Measurements from ENCODE around the gene NAB1.

The NAB1 gene

DNA sequence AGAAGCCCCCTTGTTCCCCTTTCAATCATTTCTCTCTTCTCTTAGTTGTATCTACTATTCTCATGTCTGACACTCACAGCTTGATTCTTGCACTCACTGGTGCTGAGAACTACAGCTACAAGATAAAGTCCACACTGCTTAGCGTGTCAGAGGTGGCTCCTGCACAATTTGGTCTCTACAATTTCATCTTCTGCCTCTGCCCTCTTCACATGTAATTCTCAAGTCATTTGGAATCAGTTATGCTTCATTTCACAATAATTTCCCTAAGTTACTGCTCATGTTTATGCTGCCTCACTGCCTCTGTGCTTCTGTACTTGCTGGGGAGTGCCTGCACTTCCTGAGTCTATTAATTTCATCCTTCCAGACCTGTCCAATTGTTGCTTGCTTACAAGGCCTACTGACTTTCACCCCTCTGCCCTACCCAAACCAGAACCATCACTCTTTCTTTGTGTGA, 11.6 kb upstream of the NAB1 start:
- peak; percentile 14 for DNase-seq (ENCODE audit: low spot score)

DNA sequence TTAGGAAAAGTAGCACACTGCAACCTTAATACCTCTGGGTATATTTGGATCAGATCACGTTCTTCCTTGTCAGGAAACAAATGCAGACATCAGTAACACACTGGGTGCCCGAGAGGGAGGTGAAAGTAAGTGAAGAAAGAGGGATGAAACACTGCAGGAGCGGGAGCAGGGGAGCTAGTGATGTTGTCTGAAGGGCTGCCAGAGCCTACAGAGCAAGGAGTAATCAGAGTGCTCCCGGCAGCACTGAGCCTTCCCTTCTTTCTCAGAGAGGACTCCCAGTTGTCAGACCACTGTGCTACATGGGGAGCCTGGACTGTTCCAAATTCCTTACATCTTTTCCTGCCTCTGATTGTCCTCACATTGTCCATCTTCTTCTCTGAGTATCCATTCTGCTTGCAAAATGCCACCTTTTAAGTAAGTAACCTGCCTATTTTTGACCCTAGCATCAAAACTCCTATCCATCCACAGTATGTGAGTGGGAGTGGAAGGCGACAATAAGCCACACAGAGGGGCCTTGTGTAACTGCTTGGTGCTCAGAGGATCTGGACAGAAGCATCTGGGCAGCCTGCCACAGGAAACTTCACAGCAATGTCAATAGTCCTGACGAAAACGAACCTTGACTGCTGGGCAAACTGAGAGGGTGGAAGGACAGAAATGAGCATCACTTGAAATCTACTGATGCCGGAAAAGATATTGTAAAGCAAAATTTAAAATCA, 10.8 kb upstream of the NAB1 start:
- DNase-seq (ENCODE audit: low spot score): no peak

DNA sequence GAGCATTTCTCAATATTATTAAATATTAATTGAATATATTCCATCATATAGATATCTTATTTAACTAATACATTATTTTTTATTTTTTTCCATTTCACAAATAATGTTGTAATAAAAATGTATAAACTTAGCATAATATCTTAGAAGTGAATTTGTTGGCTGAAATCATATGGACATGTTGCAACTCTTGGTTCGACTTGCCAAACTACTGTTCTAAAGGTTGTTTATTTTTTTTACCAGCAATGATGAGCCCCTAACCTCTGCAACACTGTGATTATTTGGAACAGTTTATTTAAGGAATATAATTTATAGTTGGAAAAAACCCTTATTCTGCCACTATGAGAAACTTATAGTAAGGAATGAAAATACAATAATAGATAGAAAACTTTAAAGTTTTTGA, 8.8 kb upstream of the NAB1 start:
- DNase-seq (ENCODE audit: low spot score): no peak

DNA sequence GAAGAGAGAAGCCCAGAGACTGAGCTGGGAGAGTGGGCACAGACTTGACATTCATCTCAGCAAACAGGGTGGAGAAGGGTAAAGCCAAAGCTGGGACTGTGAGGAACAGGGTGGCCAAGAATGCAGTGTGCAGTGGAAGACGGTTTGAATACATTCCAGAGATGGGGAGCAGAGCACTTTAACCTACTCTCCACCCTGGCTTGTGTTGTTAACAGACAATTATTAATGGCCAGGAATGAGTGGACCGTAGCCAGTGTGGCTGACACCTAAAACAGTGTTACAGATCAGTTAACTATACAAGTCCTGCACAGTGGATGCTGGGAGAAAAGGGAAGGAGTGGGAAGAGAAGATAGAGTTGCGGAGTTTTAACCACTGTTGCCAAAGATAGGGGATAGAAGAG, 7.4 kb upstream of the NAB1 start:
- no peak for DNase-seq (ENCODE audit: low spot score)

DNA sequence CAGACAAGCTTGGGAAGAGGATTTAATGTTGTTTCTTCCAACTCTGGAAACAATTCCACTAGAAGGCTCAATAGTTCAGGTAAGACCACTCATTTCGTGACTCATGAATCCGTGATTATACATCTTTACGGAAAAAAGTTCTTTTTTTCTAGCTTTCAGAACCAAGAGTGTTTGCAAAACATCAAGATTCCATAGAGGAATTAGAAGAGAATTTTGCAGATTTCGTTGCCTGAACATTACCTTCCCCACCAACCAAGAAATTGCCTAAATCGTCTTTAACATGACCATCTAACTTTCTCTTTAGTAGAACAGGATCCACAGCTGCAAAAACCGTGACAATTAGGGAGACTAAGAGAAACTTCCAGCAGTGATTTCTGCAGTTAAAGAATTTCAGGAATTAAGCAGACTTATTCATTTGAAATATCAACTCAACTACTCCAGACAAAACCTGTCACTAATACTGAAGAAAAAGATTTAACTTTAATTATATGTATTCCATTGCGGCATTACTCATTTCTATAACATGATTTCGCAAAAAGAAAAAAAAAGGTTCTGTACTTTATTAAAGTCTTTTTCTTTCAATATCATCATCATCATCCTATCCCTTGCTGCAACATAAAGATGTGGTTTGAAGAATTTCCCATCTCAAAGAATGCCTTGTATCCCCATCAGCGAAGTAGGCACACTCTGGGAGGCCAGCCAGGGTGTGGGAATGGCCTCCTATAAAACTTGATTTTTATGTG, 1.9 kb upstream of the NAB1 start:
- no peak for DNase-seq (ENCODE audit: low spot score)

DNA sequence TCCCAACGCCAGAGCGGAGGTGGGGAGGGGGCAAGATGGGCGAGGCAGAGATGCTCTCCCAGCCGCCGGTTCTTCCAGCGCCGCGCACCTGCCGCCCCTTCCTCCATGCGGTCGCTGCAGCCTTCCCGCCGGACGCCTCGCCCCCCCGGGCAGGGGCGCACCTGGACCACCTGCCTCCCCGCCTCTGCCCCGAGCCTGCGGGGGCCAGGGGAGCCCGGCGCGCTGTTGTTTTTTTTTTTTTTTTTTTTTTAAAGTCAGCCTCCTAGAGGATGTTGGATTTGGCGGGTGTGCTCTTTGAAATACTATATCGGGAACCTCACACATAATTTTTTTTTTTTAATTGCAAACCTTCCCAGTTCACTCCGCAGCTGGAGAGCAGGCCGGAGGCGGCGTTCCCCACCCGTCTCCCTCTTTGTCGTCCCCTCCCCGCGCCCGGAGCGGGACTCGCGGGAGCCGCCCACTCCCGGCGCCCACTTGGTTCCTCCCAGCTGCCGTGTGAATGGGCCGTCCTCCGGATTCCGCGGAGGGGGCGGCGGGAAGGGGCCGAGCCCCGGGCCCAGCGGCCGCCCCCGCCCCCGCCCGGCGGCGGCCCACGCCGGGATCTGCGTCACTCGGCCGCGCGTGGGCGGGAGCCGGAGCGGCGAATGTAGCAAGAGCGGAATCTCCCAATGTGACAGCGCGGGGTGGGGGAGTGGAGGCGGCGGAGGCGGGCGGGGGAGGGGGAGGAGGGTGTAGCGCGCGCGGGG, 421 bp upstream of the NAB1 start:
- peak; percentile 73 for DNase-seq (ENCODE audit: low spot score)

DNA sequence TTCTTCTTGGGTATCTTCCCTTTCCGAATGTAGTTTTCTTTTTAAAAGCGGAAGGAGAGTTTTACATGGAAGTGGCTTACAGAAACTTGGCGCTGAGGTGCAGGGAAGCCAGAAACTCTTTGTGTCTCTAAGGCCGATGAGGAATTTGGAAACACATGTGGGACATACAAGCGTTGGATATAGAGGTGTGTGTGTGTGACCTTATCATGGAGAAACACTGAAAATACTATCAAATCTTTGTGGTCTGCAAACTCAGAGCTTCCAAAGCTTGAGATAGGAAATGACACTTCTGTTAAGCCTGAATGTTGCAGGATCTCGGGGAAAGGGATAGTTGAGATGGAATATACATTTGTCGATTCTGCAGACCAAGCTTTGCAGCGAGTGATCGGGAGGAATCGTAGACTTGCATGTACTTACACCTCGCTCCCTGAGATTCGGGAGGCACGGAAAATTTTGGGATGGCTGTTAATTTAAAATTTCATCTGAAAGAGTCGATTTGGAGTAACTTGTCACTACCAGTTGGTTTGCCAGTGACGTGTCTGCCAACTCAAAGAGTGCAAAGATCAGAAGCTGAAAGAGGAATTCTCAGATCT, 1.0 kb downstream of the NAB1 start:
- DNase-seq (ENCODE audit: low spot score): no peak

DNA sequence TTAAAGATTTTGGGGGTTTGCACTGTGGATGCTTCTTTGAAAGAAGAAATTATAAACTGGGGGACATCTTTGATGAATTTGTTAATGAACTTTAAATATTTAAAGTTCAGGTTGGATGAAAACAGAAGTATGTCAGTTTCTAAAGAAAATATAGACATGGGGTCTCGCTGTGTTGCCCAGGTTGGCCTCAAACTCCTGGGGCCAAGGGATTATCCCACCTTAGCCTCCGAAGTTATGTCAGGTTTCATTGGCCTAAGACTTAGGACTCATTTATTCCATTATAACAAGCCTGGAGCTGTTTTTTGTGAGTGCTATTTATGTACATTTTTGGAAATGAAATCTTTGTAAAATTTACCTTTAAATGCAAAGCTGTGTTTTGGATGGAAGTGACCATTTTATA, 2.5 kb downstream of the NAB1 start:
- DNase-seq (ENCODE audit: low spot score): no peak

DNA sequence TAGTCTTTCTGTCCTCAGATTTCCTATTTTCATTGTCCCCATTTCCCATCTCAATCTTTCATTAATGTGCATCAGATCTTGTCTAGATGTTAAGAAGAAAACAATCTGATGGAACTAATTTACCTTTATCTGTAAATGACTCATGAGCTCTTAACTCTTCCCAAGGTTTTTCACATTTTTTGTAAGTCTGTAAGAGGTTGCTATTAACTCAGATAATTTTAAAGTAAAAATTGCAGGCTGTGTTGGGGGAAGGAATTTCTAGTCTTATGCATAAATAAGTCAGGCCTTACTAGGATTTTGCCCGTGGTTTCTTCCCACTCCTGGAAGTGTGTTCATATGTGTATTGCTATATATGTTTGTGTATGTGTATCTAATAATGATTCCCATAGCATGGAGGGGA, 4.3 kb downstream of the NAB1 start:
- DNase-seq (ENCODE audit: low spot score): no peak

DNA sequence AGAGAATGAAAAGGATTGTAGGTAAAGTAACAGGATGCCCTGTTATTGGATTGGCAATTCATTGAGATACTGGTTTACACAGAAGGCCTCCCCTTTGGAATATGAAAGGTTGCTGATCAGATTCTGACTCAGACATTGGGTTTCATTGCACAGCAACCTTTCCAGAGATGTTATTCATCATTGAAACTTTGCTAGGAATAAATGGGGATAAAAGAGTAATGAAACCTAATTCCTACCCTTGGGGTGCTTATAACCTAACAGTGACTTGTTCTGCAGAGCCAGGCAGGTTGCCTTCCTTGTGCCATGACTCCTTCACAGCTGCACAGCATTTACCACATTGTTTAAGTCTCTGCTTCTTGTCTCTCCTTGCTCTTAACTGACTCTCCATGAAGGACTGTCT, 5.0 kb downstream of the NAB1 start:
- no peak for DNase-seq (ENCODE audit: low spot score)

DNA sequence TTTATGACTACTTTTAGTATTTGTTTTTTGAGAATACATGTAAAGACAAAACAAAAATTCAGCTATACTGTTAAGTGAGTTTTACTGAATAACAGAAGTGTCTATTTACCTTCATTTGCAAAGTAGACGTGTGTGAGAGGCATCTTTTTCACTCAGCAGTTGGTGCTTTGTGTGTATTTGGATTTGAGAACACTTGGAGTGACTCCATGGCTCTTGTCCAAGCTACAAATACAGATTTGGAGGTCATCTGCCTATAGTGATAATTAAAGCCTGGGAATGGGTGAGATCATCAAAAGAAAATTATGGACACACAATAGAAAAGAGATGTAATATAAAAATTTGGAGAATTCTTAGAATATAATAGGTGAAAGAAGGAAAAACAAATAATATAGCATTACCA, 6.2 kb downstream of the NAB1 start:
- no peak for DNase-seq (ENCODE audit: low spot score)

DNA sequence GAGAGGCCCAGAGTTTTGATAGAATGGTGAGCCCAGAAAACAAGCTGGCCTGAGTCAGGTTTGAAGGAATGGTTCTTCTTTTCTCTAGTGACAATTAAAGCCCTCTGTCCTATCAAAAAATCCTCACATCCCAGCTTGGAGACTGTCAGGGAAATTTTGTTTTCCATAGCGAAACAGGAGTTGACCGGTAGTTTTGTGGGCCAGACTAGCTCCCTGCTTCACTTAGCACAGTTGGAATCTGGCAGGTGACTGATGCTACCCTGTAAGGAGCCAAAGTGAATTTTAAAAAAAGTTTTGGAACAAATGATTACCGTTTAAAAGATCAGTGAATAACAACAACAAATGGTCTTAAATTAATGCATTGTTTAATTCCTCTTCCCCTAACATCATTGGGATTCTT, 6.7 kb downstream of the NAB1 start:
- no peak for DNase-seq (ENCODE audit: low spot score)

DNA sequence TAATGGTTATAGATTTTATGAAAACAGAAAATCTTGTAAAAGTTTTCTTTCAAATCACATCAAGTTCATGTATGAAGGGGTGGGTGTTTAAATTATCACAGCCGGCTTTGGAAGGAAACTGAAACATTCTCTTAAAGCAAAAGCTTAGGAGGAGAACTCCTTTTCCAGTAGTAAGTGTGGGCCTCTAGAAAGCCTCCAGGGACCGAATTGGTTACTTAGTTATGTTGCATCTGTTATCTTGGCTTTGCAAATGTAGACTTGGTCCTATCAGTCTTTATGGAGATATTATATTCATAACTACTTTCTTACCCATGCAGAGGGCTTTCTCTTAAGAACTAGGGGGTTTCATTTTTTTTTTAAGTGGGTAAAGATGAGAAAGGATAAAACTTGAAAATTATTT, 7.4 kb downstream of the NAB1 start:
- no peak for DNase-seq (ENCODE audit: low spot score)

DNA sequence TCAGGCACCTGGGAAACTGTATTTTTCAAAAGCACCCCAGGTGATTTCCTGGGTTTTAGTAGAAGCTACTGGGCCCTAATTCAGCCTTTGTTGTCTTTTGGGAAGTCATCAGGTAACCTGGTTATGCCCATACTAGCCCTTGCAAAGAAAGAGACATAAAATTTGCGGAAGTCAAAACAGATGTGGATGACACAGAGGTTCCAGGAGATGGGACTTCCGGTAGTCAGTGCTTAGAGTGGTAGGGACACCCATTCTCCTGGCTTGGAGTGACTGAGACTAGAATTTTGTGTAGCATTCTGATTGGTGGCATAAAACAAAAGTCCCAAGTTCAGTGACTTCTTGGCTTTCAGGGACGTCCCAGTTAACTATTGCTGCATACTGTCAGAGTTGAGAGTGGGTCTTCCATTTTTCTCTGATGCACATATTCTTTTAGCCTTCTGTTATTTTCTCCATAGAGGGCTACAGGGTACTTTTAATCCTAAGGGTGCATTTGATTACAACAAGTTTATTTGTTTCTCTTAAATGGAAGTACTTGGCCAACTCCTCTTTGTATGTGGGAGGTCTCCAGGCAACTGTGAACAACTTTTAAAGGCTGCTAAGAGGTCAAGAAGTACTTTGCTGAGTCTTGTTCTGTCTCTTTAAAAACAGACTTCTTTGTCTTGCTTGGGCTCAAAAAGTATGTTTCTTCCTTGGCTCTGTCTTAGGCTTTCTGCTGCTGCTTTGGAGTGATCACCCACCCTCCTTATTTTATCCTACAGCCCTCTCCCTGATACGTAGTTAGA, 8.8 kb downstream of the NAB1 start:
- no peak for DNase-seq (ENCODE audit: low spot score)

DNA sequence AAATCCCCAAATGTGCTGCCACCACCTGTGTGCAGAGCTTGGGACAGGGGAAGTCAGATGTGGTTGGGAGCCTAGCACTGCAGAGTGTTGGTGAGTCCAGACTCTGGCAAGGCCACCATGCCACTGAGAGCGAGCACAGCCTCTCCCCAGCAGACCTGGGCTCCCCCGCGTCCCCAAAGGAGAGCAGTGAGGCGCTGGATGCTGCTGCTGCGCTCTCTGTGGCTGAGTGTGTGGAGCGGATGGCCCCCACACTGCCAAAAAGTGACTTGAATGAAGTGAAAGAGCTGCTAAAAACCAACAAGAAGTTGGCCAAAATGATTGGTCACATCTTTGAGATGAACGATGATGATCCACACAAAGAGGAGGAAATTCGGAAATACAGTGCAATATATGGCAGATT, 10.7 kb downstream of the NAB1 start:
- no peak for DNase-seq (ENCODE audit: low spot score)

DNA sequence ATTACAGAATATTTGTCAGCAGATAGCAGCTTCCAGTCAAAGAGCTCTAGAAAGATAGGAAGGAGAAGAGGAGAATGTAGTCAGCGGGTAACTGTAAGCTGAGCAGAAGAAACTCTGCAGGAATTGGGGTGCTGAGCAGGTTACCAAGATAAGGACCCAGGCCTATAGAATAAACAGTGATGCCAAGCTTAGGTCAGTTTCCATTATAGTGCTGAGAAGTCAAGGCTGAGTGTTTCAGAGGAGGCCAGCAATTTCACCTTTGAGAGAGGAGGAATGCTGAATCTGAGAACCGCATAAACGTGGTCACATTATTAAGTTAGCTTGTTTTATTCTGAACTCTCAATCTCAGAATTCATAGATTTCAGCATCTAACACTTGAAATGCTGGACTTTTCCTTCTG, 13.9 kb downstream of the NAB1 start:
- DNase-seq (ENCODE audit: low spot score): no peak

DNA sequence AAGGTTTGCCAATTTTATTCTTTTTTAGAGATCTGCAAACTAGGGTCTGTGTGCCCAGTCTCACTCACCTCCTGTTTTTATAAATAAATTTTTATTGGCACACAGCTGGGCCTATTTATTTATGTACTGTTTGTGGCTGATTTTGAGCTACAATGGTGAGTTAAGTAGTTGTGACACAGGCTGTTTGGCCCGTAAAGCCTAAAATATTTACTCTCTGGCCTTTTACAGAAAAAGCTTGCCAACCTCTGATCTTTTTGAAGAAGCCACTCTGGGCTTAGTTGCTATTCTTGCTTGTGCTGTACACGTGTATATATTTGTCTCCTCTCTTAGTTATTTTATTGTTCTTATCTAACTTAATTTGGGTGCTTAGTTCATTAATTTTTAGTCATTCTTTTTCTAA, 14.5 kb downstream of the NAB1 start:
- no peak for DNase-seq (ENCODE audit: low spot score)

DNA sequence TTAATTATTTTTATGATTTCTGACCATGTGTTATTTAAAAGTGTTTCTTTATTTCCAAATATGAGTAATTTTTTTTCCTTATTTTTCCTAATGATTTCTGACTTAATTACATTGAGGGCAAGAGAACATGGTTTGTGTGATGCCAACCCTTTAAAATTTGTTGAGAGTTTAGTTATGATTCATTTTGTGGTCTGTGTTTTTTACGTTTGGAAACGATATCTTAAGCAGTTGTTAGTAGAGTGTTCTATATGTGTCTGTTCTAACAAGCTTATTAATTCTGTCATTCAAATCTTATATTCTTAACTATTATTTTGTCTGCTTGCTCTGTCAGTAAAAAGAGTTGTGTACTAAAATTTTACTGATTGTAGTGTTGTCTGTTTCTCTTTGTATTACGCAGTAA, 15.0 kb downstream of the NAB1 start:
- no peak for DNase-seq (ENCODE audit: low spot score)

DNA sequence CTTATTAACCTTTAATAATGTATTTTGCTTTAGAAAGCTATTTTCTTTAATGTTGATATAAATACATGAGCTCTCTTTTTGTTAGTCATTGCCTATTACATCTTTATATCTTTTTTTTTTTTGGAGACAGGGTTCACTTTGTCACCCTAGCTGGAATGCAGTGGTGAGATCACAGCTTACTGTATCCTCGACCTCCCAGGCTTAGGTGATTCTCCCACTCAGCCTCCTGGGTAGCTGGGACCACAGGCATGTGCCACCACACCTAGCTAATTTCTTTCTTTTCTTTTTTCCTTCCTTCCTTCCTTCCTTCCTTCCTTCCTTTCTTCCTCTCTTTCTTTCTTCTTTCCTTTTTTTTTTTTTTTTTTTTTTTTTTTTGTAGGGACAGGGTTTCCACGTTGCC, 15.4 kb downstream of the NAB1 start:
- DNase-seq (ENCODE audit: low spot score): no peak

DNA sequence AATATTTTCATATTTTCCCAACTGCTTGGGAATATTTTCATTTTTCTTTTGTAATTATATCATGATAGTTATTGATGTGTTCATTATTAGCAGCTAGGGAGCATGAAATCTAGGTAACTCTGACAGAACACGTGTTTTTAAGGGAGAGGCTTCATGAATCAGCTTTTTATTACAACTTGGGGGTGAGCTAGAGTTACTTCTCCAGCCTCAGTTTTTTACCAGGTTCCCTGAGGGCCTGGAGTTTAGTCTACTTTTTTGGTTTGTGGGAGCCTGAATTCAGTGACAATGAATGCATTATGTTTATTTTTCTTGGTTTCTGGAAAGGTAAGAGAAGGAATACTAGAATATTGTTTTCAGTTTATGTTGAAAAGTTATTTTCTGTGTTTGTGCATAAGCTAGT, 18.0 kb downstream of the NAB1 start:
- no peak for DNase-seq (ENCODE audit: low spot score)

DNA sequence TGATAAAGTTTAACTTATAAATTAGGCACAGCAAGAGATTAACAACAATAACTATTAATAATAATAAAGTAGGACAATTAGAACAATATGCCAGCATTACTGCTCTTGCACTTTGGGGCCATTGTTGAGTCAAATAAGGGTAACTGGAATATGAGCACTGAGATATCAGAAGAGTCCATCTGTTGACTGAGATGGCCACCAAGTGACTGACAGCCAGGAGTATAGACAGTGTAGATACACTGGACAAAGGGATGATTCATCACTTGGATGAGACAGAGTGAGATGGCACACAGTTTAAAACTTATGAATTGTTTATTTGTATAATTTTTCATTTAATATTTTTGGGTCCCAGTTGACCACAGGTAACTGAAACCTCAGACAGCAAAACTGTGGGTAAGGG, 20.0 kb downstream of the NAB1 start:
- no peak for DNase-seq (ENCODE audit: low spot score)

Measured in NAMALWA (cell line).